Measurements from ENCODE around the gene NYAP2.

Gene NYAP2

DNA sequence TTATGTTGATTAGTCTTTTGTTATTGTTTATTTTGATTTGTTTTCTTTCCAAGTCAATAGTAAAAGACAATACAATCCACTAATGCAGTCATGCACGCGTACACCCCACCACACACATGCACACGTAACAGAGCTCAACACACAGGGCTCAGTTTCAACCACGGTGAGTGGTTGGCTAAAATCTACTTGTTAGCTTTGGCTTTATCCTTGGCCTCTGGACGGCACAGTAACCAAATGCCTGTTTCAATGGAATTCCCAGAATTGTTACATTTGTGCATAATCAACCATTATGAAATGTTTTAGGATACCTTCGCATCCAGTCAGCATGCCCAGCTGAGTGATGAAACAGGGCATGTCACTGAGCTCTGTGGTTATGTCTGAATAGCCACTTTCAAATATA is 53.2 kb downstream of the NYAP2 start:
- no peak for DNase-seq (ENCODE audit: low spot score)
- Histone ChIP-seq H3K27ac (no peak overlapping the region), H3K4me3 (no peak overlapping the region)
- TF ChIP-seq, protein P1, sequence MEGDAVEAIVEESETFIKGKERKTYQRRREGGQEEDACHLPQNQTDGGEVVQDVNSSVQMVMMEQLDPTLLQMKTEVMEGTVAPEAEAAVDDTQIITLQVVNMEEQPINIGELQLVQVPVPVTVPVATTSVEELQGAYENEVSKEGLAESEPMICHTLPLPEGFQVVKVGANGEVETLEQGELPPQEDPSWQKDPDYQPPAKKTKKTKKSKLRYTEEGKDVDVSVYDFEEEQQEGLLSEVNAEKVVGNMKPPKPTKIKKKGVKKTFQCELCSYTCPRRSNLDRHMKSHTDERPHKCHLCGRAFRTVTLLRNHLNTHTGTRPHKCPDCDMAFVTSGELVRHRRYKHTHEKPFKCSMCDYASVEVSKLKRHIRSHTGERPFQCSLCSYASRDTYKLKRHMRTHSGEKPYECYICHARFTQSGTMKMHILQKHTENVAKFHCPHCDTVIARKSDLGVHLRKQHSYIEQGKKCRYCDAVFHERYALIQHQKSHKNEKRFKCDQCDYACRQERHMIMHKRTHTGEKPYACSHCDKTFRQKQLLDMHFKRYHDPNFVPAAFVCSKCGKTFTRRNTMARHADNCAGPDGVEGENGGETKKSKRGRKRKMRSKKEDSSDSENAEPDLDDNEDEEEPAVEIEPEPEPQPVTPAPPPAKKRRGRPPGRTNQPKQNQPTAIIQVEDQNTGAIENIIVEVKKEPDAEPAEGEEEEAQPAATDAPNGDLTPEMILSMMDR (IDR thresholded peaks at IDR 0.05), result no peak

DNA sequence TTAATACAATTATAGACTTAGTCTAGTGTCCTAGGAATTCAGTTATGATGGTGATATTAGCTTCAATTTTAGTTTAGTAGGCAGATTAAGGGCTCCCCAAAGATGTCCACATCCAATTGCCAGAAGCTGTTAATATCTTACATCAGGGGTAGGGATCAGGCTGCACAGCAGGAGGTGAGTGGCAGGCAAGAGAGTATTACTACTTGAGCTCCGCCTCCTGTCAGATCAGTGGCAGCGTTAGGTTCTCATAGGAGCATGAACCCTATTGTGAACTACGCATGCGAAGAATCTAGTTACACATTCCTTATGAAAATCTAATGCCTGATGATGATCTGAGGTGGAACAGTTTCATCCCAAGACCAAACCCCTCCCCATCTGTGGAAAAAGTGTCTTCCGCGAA is 54.9 kb downstream of the NYAP2 start:
- DNase-seq (ENCODE audit: low spot score), result no peak
- Histone ChIP-seq H3K27ac (no peak overlapping the region), H3K4me3 (no peak overlapping the region)
- TF ChIP-seq, protein P1 (IDR thresholded peaks at IDR 0.05), result no peak

DNA sequence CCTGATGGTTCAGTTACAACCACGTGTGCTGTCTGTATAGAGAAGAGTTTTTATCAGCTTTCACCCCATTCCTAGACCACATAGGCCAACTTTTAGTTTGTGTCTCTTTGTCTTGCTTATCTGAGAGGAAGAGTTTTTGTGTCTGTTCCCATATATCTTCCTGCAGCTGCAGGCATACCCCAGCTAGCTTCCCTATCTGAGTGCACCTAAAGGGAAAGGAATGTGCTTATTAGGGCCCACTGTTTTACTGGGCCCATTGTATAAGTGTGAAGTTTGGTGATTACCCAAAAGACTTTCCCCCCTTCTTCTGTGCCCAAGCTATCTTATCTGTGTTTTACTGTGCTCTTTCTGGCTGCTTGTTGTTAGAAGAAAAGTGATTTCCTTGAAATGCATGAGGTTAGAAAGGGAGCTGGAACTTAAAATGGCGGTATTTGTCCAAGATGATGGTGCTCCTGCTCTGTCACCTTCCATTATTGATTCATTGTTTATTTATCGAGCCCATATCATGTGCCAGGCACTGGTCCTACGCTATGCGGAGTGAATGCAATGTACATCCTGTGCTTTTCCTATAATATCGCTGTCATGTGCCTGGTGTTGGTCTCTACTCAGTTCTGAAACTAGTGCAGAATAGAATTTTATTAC is 57.2 kb downstream of the NYAP2 start:
- DNase-seq (ENCODE audit: low spot score), result no peak
- Histone ChIP-seq H3K27ac (no peak overlapping the region), H3K4me3 (no peak overlapping the region)
- TF ChIP-seq, protein P1 (IDR thresholded peaks at IDR 0.05), result no peak

DNA sequence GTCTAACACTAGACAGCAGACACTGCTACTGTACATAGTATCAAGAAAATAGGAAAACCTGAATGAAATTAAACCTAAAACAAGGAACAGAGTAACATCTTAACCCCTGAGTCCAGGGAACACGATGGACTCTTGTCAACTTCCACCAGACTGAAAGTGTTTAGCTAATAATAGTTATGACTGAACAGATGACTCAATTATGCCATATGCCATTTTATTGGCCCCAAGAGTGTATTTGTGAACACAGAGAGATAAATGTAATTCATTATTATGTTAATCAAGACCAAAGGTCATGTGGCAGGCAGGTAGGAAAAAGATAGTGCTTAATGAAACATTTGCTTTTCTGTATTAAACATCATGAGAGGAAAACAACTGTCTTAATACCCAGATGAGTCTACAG is 58.0 kb downstream of the NYAP2 start:
- TF ChIP-seq, protein P1 (IDR thresholded peaks at IDR 0.05), result no peak
- DNase-seq (ENCODE audit: low spot score), result no peak
- Histone ChIP-seq H3K27ac (no peak overlapping the region), H3K4me3 (no peak overlapping the region)

DNA sequence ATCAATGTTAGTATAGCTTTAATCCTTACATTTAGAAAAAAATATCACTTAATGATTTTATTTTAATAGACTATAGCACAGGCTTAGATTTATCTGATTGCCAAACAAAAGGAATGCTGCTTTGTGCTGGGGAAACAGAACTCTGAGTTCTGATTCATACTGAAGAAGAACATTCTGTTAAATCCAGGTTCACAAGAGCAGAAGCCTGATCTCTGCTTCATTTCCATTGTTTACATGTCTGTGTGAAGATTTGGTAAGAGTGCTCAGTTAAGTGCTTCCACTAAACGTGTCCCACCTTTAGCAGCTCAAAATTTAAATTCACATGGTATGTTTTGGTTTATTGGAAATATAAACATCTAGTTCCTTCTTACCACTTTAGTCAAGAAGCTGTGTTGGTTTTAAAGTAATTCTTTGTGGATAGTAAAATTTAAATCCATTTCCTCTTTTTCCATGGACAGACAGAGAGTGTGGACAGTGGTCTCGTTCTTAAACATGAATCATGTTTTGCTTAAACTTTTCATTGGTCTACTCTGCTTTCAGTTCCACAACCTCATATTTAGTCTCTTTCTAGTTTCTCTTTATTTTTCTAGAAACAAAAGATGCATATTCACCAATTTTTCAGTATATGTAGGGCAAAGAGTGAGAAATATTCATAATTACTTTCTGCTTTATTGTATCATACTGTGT is 59.1 kb downstream of the NYAP2 start:
- no peak overlapping the region for H3K4me3 ChIP-seq
- no peak for DNase-seq (ENCODE audit: low spot score)
- TF ChIP-seq, protein P1 (IDR thresholded peaks at IDR 0.05), result no peak
- no peak overlapping the region for H3K27ac ChIP-seq

DNA sequence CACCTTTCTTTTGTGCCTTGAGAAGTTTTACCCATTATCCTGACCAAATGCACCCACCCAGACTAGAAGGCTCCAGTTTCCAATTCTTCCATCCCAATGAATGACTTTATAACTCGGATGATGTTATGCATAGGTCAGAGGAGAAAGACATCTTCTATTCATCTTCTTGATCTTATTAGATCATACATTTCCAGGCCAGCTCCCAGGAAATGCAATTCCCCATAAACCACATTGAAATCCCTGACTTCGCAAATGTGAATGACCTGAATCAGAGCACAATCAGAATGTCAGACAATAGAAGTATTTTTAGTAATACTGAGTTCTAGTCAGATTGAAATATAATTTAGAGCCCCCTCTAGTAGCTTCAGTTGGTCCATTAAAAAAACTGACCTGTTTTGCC is 62.9 kb downstream of the NYAP2 start:
- TF ChIP-seq, protein P1 (IDR thresholded peaks at IDR 0.05), result no peak
- DNase-seq (ENCODE audit: low spot score), result no peak
- Histone ChIP-seq H3K4me3 (no peak overlapping the region), H3K27ac (no peak overlapping the region)

DNA sequence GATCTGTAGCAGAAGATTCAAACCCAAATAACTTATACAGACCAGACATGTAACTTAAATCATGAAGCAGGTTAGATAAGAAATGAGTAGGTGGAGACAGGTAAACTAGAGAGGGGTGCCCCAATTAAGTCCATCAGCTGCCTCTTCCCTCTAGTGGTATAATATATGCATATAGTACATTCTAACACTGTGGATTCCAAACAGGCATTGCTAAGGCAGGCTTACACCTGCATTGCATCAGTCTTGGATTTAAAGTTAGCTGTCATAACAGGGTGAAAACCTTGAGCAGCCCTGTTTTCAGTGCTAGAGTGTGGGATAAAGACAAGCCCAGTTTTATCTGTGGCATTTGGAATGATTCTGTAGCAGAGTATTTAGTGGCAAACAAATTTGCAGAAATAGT is 63.4 kb downstream of the NYAP2 start:
- TF ChIP-seq, protein P1 (IDR thresholded peaks at IDR 0.05), result no peak
- no peak overlapping the region for H3K4me3 ChIP-seq
- DNase-seq (ENCODE audit: low spot score), result no peak
- no peak overlapping the region for H3K27ac ChIP-seq
